Bronchial epithelial cell (primary cell): ENCODE results near the gene CMIP. TPM values are rescaled to one million over a fixed set of nuclear protein-coding genes. Genes with fewer than 3 reads are reported as not detected.

ENCODE experiments used
- DNase-seq: peaks from one replicate; pipeline ENCODE4 v3.0.0-alpha.2; 2010; ENCODE audit warnings: low read depth
- FAIRE-seq: peaks from 2 replicates; lab custom pipeline; 2011; peaks lifted over from hg19 to GRCh38; lab: Jason Lieb, UNC
- H3K27me3 ChIP-seq: 2 replicates; pipeline ENCODE4 v1.5.1; 2011; ENCODE audit warnings: low read length; ENCODE audit not compliant: control insufficient read depth, insufficient read depth
- H3K36me3 ChIP-seq: 2 replicates; pipeline ENCODE4 v1.5.1; 2011; ENCODE audit warnings: low read length; ENCODE audit not compliant: control insufficient read depth, insufficient read depth
- H3K4me3 ChIP-seq: 2 replicates; pipeline ENCODE4 v1.5.1; 2011; ENCODE audit warnings: mild to moderate bottlenecking, low read depth, low read length, control low read depth
- CTCF ChIP-seq: IDR thresholded peaks from 2 replicates; pipeline ENCODE4 v1.5.1; 2011; ENCODE audit warnings: mild to moderate bottlenecking, moderate library complexity, low read length, control low read depth, inconsistent platforms; ENCODE audit not compliant: insufficient read depth, severe bottlenecking
- total RNA-seq: library from RNA; depleted of rRNA; stranded (reverse); fragments of >200 nt; gene quantifications from 2 replicates; pipeline ENCODE4 v1.2.1, GENCODE V29; 2014

The CMIP gene
- total RNA-seq, 1 donor from 2014 or later: 21.1 TPM

GRCh38 chr16:81409016-81409556 is 35.5 kb upstream of the CMIP start:
- no peak overlapping the region for H3K4me3 ChIP-seq
- TF ChIP-seq CTCF: no peak
- FAIRE-seq (no peak), DNase-seq (no peak)
- no peaks in the 10 kb centered on the region for H3K36me3 ChIP-seq
- no peaks in the 10 kb centered on the region for H3K27me3 ChIP-seq

- FAIRE-seq: no peak
- no peak for TF ChIP-seq CTCF
These were observed 33.8 kb upstream of the CMIP start for GRCh38 chr16:81410643-81411293.

GRCh38 chr16:81413245-81413990 is 31.2 kb upstream of the CMIP start:
- H3K36me3 ChIP-seq: no peaks in the 10 kb centered on the region
- DNase-seq (no peak), FAIRE-seq (no peak)
- no peak overlapping the region for H3K4me3 ChIP-seq
- no peaks in the 10 kb centered on the region for H3K27me3 ChIP-seq
- TF ChIP-seq CTCF: no peak

More at GRCh38 chr16:81410643-81411293, 33.8 kb upstream of the CMIP start:
- no peaks in the 10 kb centered on the region for H3K27me3 ChIP-seq
- no peaks in the 10 kb centered on the region for H3K36me3 ChIP-seq
- DNase-seq: no peak
- no peak overlapping the region for H3K4me3 ChIP-seq

- no peak for FAIRE-seq
- Histone ChIP-seq H3K27me3 (no peaks in the 10 kb centered on the region), H3K4me3 (no peak overlapping the region), H3K36me3 (no peaks in the 10 kb centered on the region)
- no peak for TF ChIP-seq CTCF
- DNase-seq: no peak
These were observed 28.9 kb upstream of the CMIP start for GRCh38 chr16:81415751-81416150.

- no peak for TF ChIP-seq CTCF
- Histone ChIP-seq H3K36me3 (no peaks in the 10 kb centered on the region), H3K4me3 (no peak overlapping the region), H3K27me3 (no peaks in the 10 kb centered on the region)
- FAIRE-seq (no peak), DNase-seq (no peak)
These were observed 27.9 kb upstream of the CMIP start for GRCh38 chr16:81416749-81417148.
